Mesothelial cell of epicardium (in vitro differentiated cells): ENCODE data around the gene BRF1. TPM values are rescaled to one million over a fixed set of nuclear protein-coding genes. Genes with fewer than 3 reads are reported as not detected.
A peak's percentile ranks its signal among the peaks of the same experiment; 100 is the strongest.

ENCODE experiments used
- DNase-seq, 2 experiments: peaks; one replicate each; pipeline ENCODE4 v3.0.0; 2021; ENCODE audit warnings: low spot score in 2 of 2; ENCODE audit not compliant: unreplicated experiment in 2 of 2
- H3K27ac Mint-ChIP-seq: 2 replicates; pipeline ENCODE4 v1.8.0; 2021; ENCODE audit warnings: mixed read lengths
- H3K27me3 Mint-ChIP-seq: 2 replicates; pipeline ENCODE4 v1.8.0; 2021; ENCODE audit warnings: low read depth, mixed read lengths
- H3K36me3 Mint-ChIP-seq: 2 replicates; pipeline ENCODE4 v1.8.0; 2021; ENCODE audit warnings: mixed read lengths
- H3K4me1 Mint-ChIP-seq: 2 replicates; pipeline ENCODE4 v1.8.0; 2021; ENCODE audit warnings: mixed read lengths
- H3K4me3 Mint-ChIP-seq: 2 replicates; pipeline ENCODE4 v1.8.0; 2021; ENCODE audit warnings: mild to moderate bottlenecking, moderate library complexity, mixed read lengths
- H3K9me3 Mint-ChIP-seq: 2 replicates; pipeline ENCODE4 v1.8.0; 2021; ENCODE audit warnings: mixed read lengths
- CTCF ChIP-seq: fragments of 200-600 bp; sonication (generic); IDR thresholded peaks from one replicate; pipeline ENCODE4 v1.5.0; 2021; ENCODE audit warnings: antibody characterized with exemption; ENCODE audit not compliant: unreplicated experiment
- total RNA-seq: library from RNA; stranded (reverse); gene quantifications from 3 replicates; pipeline ENCODE4 v1.2.1, GENCODE V29; 2021

The BRF1 gene
- total RNA-seq, 1 donor from 2014 or later: 78.6 TPM

GRCh38 chr14:105178069-105178867, 122.5 kb downstream of the BRF1 start:
- Mint-ChIP-seq H3K27me3 (no peaks in the 10 kb centered on the region), H3K4me1 (no peaks in the 10 kb centered on the region), H3K36me3 (no peaks in the 10 kb centered on the region), H3K4me3 (peak overlapping the region; percentile 24), H3K9me3 (no peaks in the 10 kb centered on the region), H3K27ac (no peak overlapping the region)
- DNase-seq: no peak
- no peak for TF ChIP-seq CTCF

- Mint-ChIP-seq H3K27me3 (no peaks in the 10 kb centered on the region), H3K36me3 (no peaks in the 10 kb centered on the region), H3K4me3 (no peak overlapping the region), H3K27ac (no peak overlapping the region), H3K9me3 (no peaks in the 10 kb centered on the region), H3K4me1 (no peaks in the 10 kb centered on the region)
- TF ChIP-seq CTCF: no peak
- no peak for DNase-seq
Measured at GRCh38 chr14:105177082-105177481, 123.7 kb downstream of the BRF1 start.

GRCh38 chr14:105176513-105176912, 124.3 kb downstream of the BRF1 start:
- TF ChIP-seq CTCF: no peak
- no peak for DNase-seq
- no peaks in the 10 kb centered on the region for H3K4me1 Mint-ChIP-seq
- no peaks in the 10 kb centered on the region for H3K36me3 Mint-ChIP-seq
- no peak overlapping the region for H3K4me3 Mint-ChIP-seq
- no peak overlapping the region for H3K27ac Mint-ChIP-seq
- no peaks in the 10 kb centered on the region for H3K9me3 Mint-ChIP-seq
- peaks cover 3% of the 10 kb centered on the region for H3K27me3 Mint-ChIP-seq

GRCh38 chr14:105173901-105174894, 126.6 kb downstream of the BRF1 start:
- peaks cover 10% of the 10 kb centered on the region for H3K4me1 Mint-ChIP-seq
- H3K4me3 Mint-ChIP-seq: no peak overlapping the region
- H3K27ac Mint-ChIP-seq: no peak overlapping the region

GRCh38 chr14:105173145-105173544, 127.7 kb downstream of the BRF1 start:
- no peak overlapping the region for H3K27ac Mint-ChIP-seq
- H3K27me3 Mint-ChIP-seq: peaks cover 16% of the 10 kb centered on the region
- no peaks in the 10 kb centered on the region for H3K9me3 Mint-ChIP-seq

More at GRCh38 chr14:105173901-105174894, 126.6 kb downstream of the BRF1 start:
- Mint-ChIP-seq H3K9me3 (no peaks in the 10 kb centered on the region), H3K36me3 (no peaks in the 10 kb centered on the region), H3K27me3 (peaks cover 15% of the 10 kb centered on the region)
- DNase-seq: no peak
- no peak for TF ChIP-seq CTCF

More at GRCh38 chr14:105173145-105173544, 127.7 kb downstream of the BRF1 start:
- Mint-ChIP-seq H3K36me3 (no peaks in the 10 kb centered on the region), H3K4me3 (no peak overlapping the region), H3K4me1 (peaks cover 11% of the 10 kb centered on the region)
- no peak for DNase-seq
- TF ChIP-seq CTCF: no peak
